Fibroblast of upper back skin (primary cell): ENCODE results near the gene POU5F1.

Source experiments
- DNase-seq: peaks from one replicate; pipeline ENCODE4 v3.0.0-alpha.2; 2013

POU5F1 gene

GRCh38 chr6:31138982-31139381 is 31.5 kb downstream of the POU5F1 start, which contains the start of gene PSORS1C2:
Gene PSORS1C2 (minus strand): TSS chr6:31139066. CDS start chr6:31139026, 40 bp downstream.
- no peak for DNase-seq

GRCh38 chr6:31135710-31136109 is 34.8 kb downstream of the POU5F1 start:
- DNase-seq: no peak

- no peak for DNase-seq
Measured at GRCh38 chr6:31132806-31133205, 37.7 kb downstream of the POU5F1 start.

- no peak for DNase-seq
Measured at GRCh38 chr6:31131595-31131994, 38.9 kb downstream of the POU5F1 start.

- no peak for DNase-seq
Measured at GRCh38 chr6:31130751-31131150, 39.7 kb downstream of the POU5F1 start.

GRCh38 chr6:31129130-31129529 is 41.4 kb downstream of the POU5F1 start:
- no peak for DNase-seq

- peak; percentile 36 for DNase-seq
Measured at GRCh38 chr6:31128093-31128676, 42.3 kb downstream of the POU5F1 start.

GRCh38 chr6:31126396-31127175 is 43.9 kb downstream of the POU5F1 start:
- DNase-seq: no peak

GRCh38 chr6:31125586-31126363 is 44.7 kb downstream of the POU5F1 start:
- DNase-seq: peak; percentile 55

GRCh38 chr6:31125162-31125561 is 45.3 kb downstream of the POU5F1 start:
- peak; percentile 24 for DNase-seq

- DNase-seq: peak; percentile 50
Measured at GRCh38 chr6:31122791-31123706, 47.4 kb downstream of the POU5F1 start.

GRCh38 chr6:31121131-31121790 is 49.2 kb downstream of the POU5F1 start:
- DNase-seq: no peak

GRCh38 chr6:31120151-31120915 is 50.1 kb downstream of the POU5F1 start, which contains the start of gene CDSN:
Gene CDSN (minus strand): TSS chr6:31120446. CDS start chr6:31120419, 27 bp downstream.
- no peak for DNase-seq

- DNase-seq: no peak
Measured at GRCh38 chr6:31118178-31118577, 52.3 kb downstream of the POU5F1 start.

GRCh38 chr6:31116661-31117385 is 53.7 kb downstream of the POU5F1 start:
- DNase-seq: peak; percentile 22

GRCh38 chr6:31115941-31116560 is 54.4 kb downstream of the POU5F1 start:
- DNase-seq: no peak

- peak; percentile 75 for DNase-seq
Measured at GRCh38 chr6:31114970-31115849, 55.3 kb downstream of the POU5F1 start.

- DNase-seq: peak; percentile 98
Measured at GRCh38 chr6:31114541-31114878, 56.0 kb downstream of the POU5F1 start, which contains the start of gene PSORS1C1. Gene PSORS1C1 (plus strand): TSS chr6:31114800. CDS start chr6:31129633, 14,833 bp downstream.
